H1 (cell line): ENCODE measurements around the gene HS3ST5. TPM values are rescaled to one million over a fixed set of nuclear protein-coding genes. Genes with fewer than 3 reads are reported as not detected.
"Not testable (repeated sequence)": the region's sequence is repeated elsewhere in the genome, so short reads cannot be mapped to it uniquely, and the experiment has no call there.

Source experiments
- CTCF ChIA-PET: fragments of 300-600 bp; sonication (Branson Sonifier 250); formaldehyde crosslinking; loops from one replicate; lab custom pipeline; 2021; ENCODE audit not compliant: partially characterized antibody; lab: Charles Lee
- POLR2A ChIA-PET: fragments of 300-600 bp; sonication (Branson Sonifier 250); formaldehyde crosslinking; loops from one replicate; lab custom pipeline; 2021; ENCODE audit warnings: inconsistent platforms; ENCODE audit not compliant: partially characterized antibody; lab: Charles Lee
- DNase-seq, 2 experiments: peaks; one replicate each; pipeline versions ENCODE4 v3.0.0 to v3.0.0-alpha.2; 2010 to 2022; ENCODE audit warnings: low spot score in 2 of 2, low read depth in 1 of 2, mixed read lengths in 1 of 2
- FAIRE-seq: peaks from 2 replicates; lab custom pipeline; 2011; peaks lifted over from hg19 to GRCh38; lab: Jason Lieb, UNC
- H2AFZ ChIP-seq: 2 replicates; pipeline ENCODE4 v1.8.1; 2012; ENCODE audit warnings: low read length, inconsistent platforms
- H2AK5ac ChIP-seq: 2 replicates; pipeline ENCODE4 v1.6.1; 2013; ENCODE audit warnings: low read depth, low read length
- H2BK120ac ChIP-seq: replicated peaks from 2 replicates; pipeline ENCODE3; 2013; ENCODE audit warnings: low read depth, low read length, inconsistent platforms
- H2BK12ac ChIP-seq: 2 replicates; pipeline ENCODE4 v1.6.1; 2013; ENCODE audit warnings: low read depth, low read length
- H2BK15ac ChIP-seq: 2 replicates; pipeline ENCODE4 v1.6.1; 2013; ENCODE audit warnings: low read length
- H2BK20ac ChIP-seq: 2 replicates; pipeline ENCODE4 v1.6.1; 2013; ENCODE audit warnings: low read length
- H2BK5ac ChIP-seq: 2 replicates; pipeline ENCODE4 v1.6.1; 2013; ENCODE audit warnings: low read depth, low read length
- H3K14ac ChIP-seq: 2 replicates; pipeline ENCODE4 v1.6.1; 2013; ENCODE audit warnings: inconsistent platforms; ENCODE audit not compliant: insufficient read length
- H3K18ac ChIP-seq: 2 replicates; pipeline ENCODE4 v1.6.1; 2013; ENCODE audit warnings: low read length; ENCODE audit errors: extremely low read depth
- H3K23ac ChIP-seq: 2 replicates; pipeline ENCODE4 v1.6.1; 2013; ENCODE audit warnings: inconsistent platforms; ENCODE audit not compliant: insufficient read length
- H3K23me2 ChIP-seq: 2 replicates; pipeline ENCODE4 v1.6.1; 2013; ENCODE audit warnings: low read depth, low read length
- H3K27ac ChIP-seq: 2 replicates; pipeline ENCODE4 v1.6.1; 2011; ENCODE audit warnings: low read depth, low read length, inconsistent platforms
- H3K27me3 ChIP-seq, 4 experiments: replicated peaks in 1 of 4; 1 replicate in 1 of 4; 2 replicates in 3 of 4; pipeline versions ENCODE4 v1.6.1 to v1.8.1; 2011 to 2013; ENCODE audit warnings: low read length in 3 of 4, mild to moderate bottlenecking in 3 of 4, inconsistent platforms in 2 of 4, mixed read lengths in 2 of 4, moderate library complexity in 1 of 4; ENCODE audit not compliant: control insufficient read depth in 3 of 4, insufficient read depth in 3 of 4; ENCODE audit errors: extremely low read depth in 1 of 4
- H3K36me3 ChIP-seq, 4 experiments: 2 replicates each; pipeline versions ENCODE4 v1.6.1 to v1.8.1; 2011 to 2013; ENCODE audit warnings: mild to moderate bottlenecking in 4 of 4, low read length in 3 of 4, moderate library complexity in 2 of 4, control low read depth in 1 of 4, inconsistent platforms in 1 of 4; ENCODE audit not compliant: insufficient read depth in 4 of 4, control insufficient read depth in 2 of 4
- H3K4ac ChIP-seq: replicated peaks from 2 replicates; pipeline ENCODE3; 2013; ENCODE audit warnings: low read length, low read depth, mixed read lengths, inconsistent platforms; ENCODE audit not compliant: insufficient read length
- H3K4me1 ChIP-seq, 4 experiments: replicated peaks in 1 of 4; 1 replicate in 1 of 4; 2 replicates in 3 of 4; pipeline versions ENCODE4 v1.6.1 to v1.8.1; 2011 to 2013; ENCODE audit warnings: low read length in 3 of 4, inconsistent platforms in 2 of 4, mixed read lengths in 1 of 4; ENCODE audit not compliant: insufficient read depth in 4 of 4, control insufficient read depth in 3 of 4
- H3K4me2 ChIP-seq, 2 experiments: 2 replicates each; pipeline versions ENCODE4 v1.6.1 to v1.8.1; 2011 to 2013; ENCODE audit warnings: low read depth in 2 of 2, low read length in 2 of 2, control low read depth in 1 of 2, inconsistent platforms in 1 of 2, mild to moderate bottlenecking in 1 of 2; ENCODE audit not compliant: insufficient read depth in 1 of 2
- H3K4me3 ChIP-seq, 4 experiments: fragments of 200-600, 300-600 bp in 1 of 4; sonication (generic), shearing (Covaris generic), sonication (Bioruptor Twin) in 1 of 4; 2 replicates each; pipeline versions ENCODE4 v1.5.1 to v1.8.1; 2011 to 2016; ENCODE audit warnings: low read length in 4 of 4, low read depth in 3 of 4, control low read depth in 2 of 4, inconsistent platforms in 2 of 4, mild to moderate bottlenecking in 2 of 4, mixed read lengths in 1 of 4, moderate library complexity in 1 of 4; ENCODE audit not compliant: insufficient read depth in 2 of 4; ENCODE audit errors: extremely low read depth in 1 of 4
- H3K56ac ChIP-seq: replicated peaks from 2 replicates; pipeline ENCODE3; 2013; ENCODE audit warnings: low read depth, mild to moderate bottlenecking, mixed read lengths, low read length, inconsistent platforms; ENCODE audit not compliant: insufficient read length
- H3K79me1 ChIP-seq: 2 replicates; pipeline ENCODE4 v1.6.1; 2013; ENCODE audit warnings: low read depth, low read length, control low read depth
- H3K79me2 ChIP-seq, 2 experiments: 2 replicates each; pipeline versions ENCODE4 v1.6.1 to v1.8.1; 2012 to 2013; ENCODE audit warnings: low read length in 2 of 2, mild to moderate bottlenecking in 2 of 2, inconsistent platforms in 1 of 2; ENCODE audit not compliant: insufficient read depth in 2 of 2, control insufficient read depth in 1 of 2
- H3K9ac ChIP-seq, 4 experiments: replicated peaks in 1 of 4; 1 replicate in 1 of 4; 2 replicates in 3 of 4; pipeline versions ENCODE4 v1.6.1 to v1.8.1; 2011 to 2013; ENCODE audit warnings: low read depth in 3 of 4, low read length in 3 of 4, control low read depth in 2 of 4, mild to moderate bottlenecking in 2 of 4, moderate library complexity in 2 of 4, inconsistent platforms in 1 of 4; ENCODE audit errors: extremely low read depth in 1 of 4
- H3K9me3 ChIP-seq, 2 experiments: 2 replicates each; pipeline versions ENCODE4 v1.6.1 to v1.8.1; 2012 to 2013; ENCODE audit warnings: mild to moderate bottlenecking in 2 of 2, moderate library complexity in 2 of 2, control low read depth in 1 of 2, inconsistent platforms in 1 of 2, low read depth in 1 of 2, low read length in 1 of 2, mixed read lengths in 1 of 2; ENCODE audit not compliant: insufficient read depth in 2 of 2
- H4K20me1 ChIP-seq, 2 experiments: replicated peaks in 1 of 2; 2 replicates each; pipeline versions ENCODE3 to v1.8.1; 2011 to 2013; ENCODE audit warnings: inconsistent platforms in 2 of 2, low read length in 2 of 2, mild to moderate bottlenecking in 1 of 2; ENCODE audit not compliant: insufficient read depth in 2 of 2, control insufficient read depth in 1 of 2
- H4K5ac ChIP-seq: 2 replicates; pipeline ENCODE4 v1.6.1; 2013; ENCODE audit warnings: low read length, low read depth, mixed read lengths, inconsistent platforms; ENCODE audit not compliant: insufficient read length
- H4K8ac ChIP-seq: 2 replicates; pipeline ENCODE4 v1.8.0; 2013; ENCODE audit warnings: mild to moderate bottlenecking, moderate library complexity, low read length, inconsistent platforms; ENCODE audit not compliant: insufficient read depth; ENCODE audit errors: extremely low read depth
- H4K91ac ChIP-seq: replicated peaks from 2 replicates; pipeline ENCODE3; 2013; ENCODE audit warnings: low read length, mixed read lengths, inconsistent platforms; ENCODE audit not compliant: insufficient read length
- WGBS, 2 experiments: shearing (Covaris generic) in 1 of 2; methylation state at CpG; one replicate each; pipeline versions ENCODE4 v1.1.6 to v1.1.7; 2013 to 2015; ENCODE audit warnings: low lambda C conversion rate in 2 of 2, mixed read lengths in 2 of 2, inconsistent platforms in 1 of 2, low coverage in 1 of 2, missing lambda C conversion rate in 1 of 2; ENCODE audit not compliant: insufficient replicate concordance in 2 of 2, insufficient coverage in 1 of 2, insufficient read length in 1 of 2; ENCODE audit errors: extremely low coverage in 1 of 2, missing lambda C conversion rate in 1 of 2; 5-methylcytosine and 5-hydroxymethylcytosine counted together
- polyA plus RNA-seq, 7 experiments: library from polyadenylated mRNA; depleted of rRNA in 3 of 7; stranded (reverse) in 5 of 7; unstranded in 2 of 7; fragments of >200 nt in 5 of 7; fragments of 200-250 nt in 2 of 7; gene quantifications; 1 replicate in 5 of 7; 2 replicates in 1 of 7; 4 replicates in 1 of 7; pipeline versions ENCODE4 v1.2.1 to v1.2.3, GENCODE V29; 2011 to 2013; ENCODE audit warnings: missing spikeins in 2 of 7, mixed read lengths in 2 of 7
- total RNA-seq: library from RNA; stranded (reverse); fragmentation: NEBNext Ultra II Directional; extraction: Animal tissue kit (Norgen Biotek cat#: 25700); gene quantifications from 2 replicates; pipeline ENCODE4 v1.2.1, GENCODE V29; 2021

HS3ST5 gene
- total and polyA plus RNA-seq, 2 of the 8 experiments (the other 6 are each of a cell fraction or from before 2014, with no cell fraction given), result 1.2 to 9.9 TPM

GRCh38 chr6:114080410-114080809 is 262.4 kb downstream of the HS3ST5 start:
- H3K36me3 ChIP-seq, result peaks cover 0 to 14% (median 0%) of the 10 kb centered on the region in 4 experiments; a peak in 3 of 8 replicates
- H3K56ac ChIP-seq, H3K4ac ChIP-seq, H2BK120ac ChIP-seq, H3K23me2 ChIP-seq, H3K18ac ChIP-seq, H3K14ac ChIP-seq, H3K27ac ChIP-seq, H2BK15ac ChIP-seq, H4K91ac ChIP-seq, H3K4me1 ChIP-seq, FAIRE-seq, H2BK5ac ChIP-seq, H3K79me2 ChIP-seq, DNase-seq, H2BK12ac ChIP-seq, H2BK20ac ChIP-seq, H3K4me3 ChIP-seq, H3K23ac ChIP-seq, H4K8ac ChIP-seq, H3K9me3 ChIP-seq, H4K20me1 ChIP-seq, H2AFZ ChIP-seq, POLR2A ChIA-PET, H2AK5ac ChIP-seq, H4K5ac ChIP-seq, H3K4me2 ChIP-seq, H3K9ac ChIP-seq, H3K79me1 ChIP-seq, H3K27me3 ChIP-seq: not testable (repeated sequence)
- CTCF ChIA-PET, result interaction anchor here (1.2 kb wide), 1 partner anchor 29 kb away, joined by 3 read pairs; no protein-coding TSS in a partner anchor
- WGBS, 2 experiments, result 95% methylated on average over 1 of the region's 1 CpG; no CpG with 5 or more reads in 1 of the 2 experiments
